GM23338 (cell line): ENCODE measurements around the gene KRTAP5-1. TPM values are rescaled to one million over a fixed set of nuclear protein-coding genes. Genes with fewer than 3 reads are reported as not detected.

Experiments
- ATAC-seq: fragments of 200-7000 bp; cut with Tn5 transposase; 3 replicates; pipeline ENCODE4 v1.9.1; 2020
- DNase-seq: peaks from one replicate; pipeline ENCODE4 v3.0.0-alpha.2; 2015; ENCODE audit warnings: low spot score
- H2AFZ ChIP-seq: fragments of 200-600 bp; sonication (generic); 2 replicates; pipeline ENCODE4 v1.8.0; 2016; ENCODE audit warnings: antibody characterized with exemption, mild to moderate bottlenecking, moderate library complexity
- H3F3A ChIP-seq: fragments of 200-600 bp; sonication (generic); replicated peaks from 2 replicates; pipeline ENCODE4 v1.8.0; 2017; ENCODE audit warnings: antibody characterized with exemption, mixed run types, low read depth
- H3K27ac ChIP-seq: fragments of 200-600 bp; sonication (generic); 2 replicates; pipeline ENCODE4 v1.6.1; 2016; ENCODE audit warnings: low read depth
- H3K27me3 ChIP-seq: fragments of 200-600 bp; sonication (generic); 2 replicates; pipeline ENCODE4 v1.8.0; 2016; ENCODE audit warnings: mild to moderate bottlenecking, mixed run types, moderate library complexity; ENCODE audit not compliant: insufficient read depth
- H3K36me3 ChIP-seq: fragments of 200-600 bp; sonication (generic); 2 replicates; pipeline ENCODE4 v1.8.0; 2016; ENCODE audit warnings: mild to moderate bottlenecking; ENCODE audit not compliant: insufficient read depth
- H3K4me1 ChIP-seq: fragments of 200-600 bp; sonication (generic); 2 replicates; pipeline ENCODE4 v1.8.0; 2016; ENCODE audit warnings: mild to moderate bottlenecking, moderate library complexity; ENCODE audit not compliant: insufficient read depth
- H3K4me2 ChIP-seq: fragments of 200-600 bp; sonication (generic); 2 replicates; pipeline ENCODE4 v1.7.1; 2017; ENCODE audit warnings: mixed run types
- H3K4me3 ChIP-seq: fragments of 200-600 bp; sonication (generic); 2 replicates; pipeline ENCODE4 v1.6.1; 2016; ENCODE audit warnings: mixed run types
- H3K79me2 ChIP-seq: fragments of 200-600 bp; sonication (generic); replicated peaks from 2 replicates; pipeline ENCODE4 v1.8.0; 2017; ENCODE audit warnings: mild to moderate bottlenecking; ENCODE audit not compliant: insufficient read depth
- H3K9me2 ChIP-seq: fragments of 200-600 bp; sonication (generic); 2 replicates; pipeline ENCODE4 v1.8.0; 2017; ENCODE audit not compliant: insufficient read depth
- H4K20me1 ChIP-seq: fragments of 200-600 bp; sonication (generic); replicated peaks from 2 replicates; pipeline ENCODE4 v1.8.0; 2017; ENCODE audit warnings: mild to moderate bottlenecking; ENCODE audit not compliant: insufficient read depth
- H3K27ac Mint-ChIP-seq: 2 replicates; pipeline ENCODE4 v1.8.0; 2020; ENCODE audit warnings: inconsistent platforms, mild to moderate bottlenecking, moderate library complexity, mixed read lengths
- H3K27me3 Mint-ChIP-seq: 3 replicates; pipeline ENCODE4 v1.8.0; 2022; ENCODE audit warnings: low read depth, mild to moderate bottlenecking, moderate library complexity, mixed read lengths, inconsistent platforms; ENCODE audit not compliant: insufficient read depth, poor library complexity
- H3K36me3 Mint-ChIP-seq: 3 replicates; pipeline ENCODE4 v1.8.0; 2021; ENCODE audit warnings: low read depth, mild to moderate bottlenecking, inconsistent platforms, moderate library complexity, mixed read lengths
- H3K4me1 Mint-ChIP-seq: 3 replicates; pipeline ENCODE4 v1.8.0; 2020; ENCODE audit warnings: mild to moderate bottlenecking, inconsistent platforms, mixed read lengths
- H3K4me3 Mint-ChIP-seq: 3 replicates; pipeline ENCODE4 v1.8.0; 2021; ENCODE audit warnings: moderate library complexity, mild to moderate bottlenecking, inconsistent platforms, mixed read lengths
- H3K9me3 Mint-ChIP-seq: 3 replicates; pipeline ENCODE4 v1.8.0; 2020; ENCODE audit warnings: moderate library complexity, mild to moderate bottlenecking, inconsistent platforms, mixed read lengths
- CREB1 ChIP-seq: fragments of 250-450 bp; sonication (Bioruptor Pico); IDR thresholded peaks from 2 replicates; pipeline ENCODE4 v1.5.0; 2020; ENCODE audit warnings: low read depth, mild to moderate bottlenecking, moderate library complexity
- EZH2 ChIP-seq: fragments of 200-600 bp; sonication (generic); IDR thresholded peaks from one replicate; pipeline ENCODE4 v1.8.0; 2017; ENCODE audit warnings: antibody characterized with exemption, mild to moderate bottlenecking, low read depth; ENCODE audit not compliant: unreplicated experiment
- EZH2phosphoT487 ChIP-seq: fragments of 200-600 bp; sonication (generic); IDR thresholded peaks from one replicate; pipeline ENCODE4 v1.8.1; 2018; ENCODE audit warnings: antibody characterized with exemption; ENCODE audit not compliant: unreplicated experiment
- JUNB ChIP-seq: IDR thresholded peaks from one replicate; pipeline ENCODE4 v1.6.1; 2016; ENCODE audit warnings: antibody characterized with exemption; ENCODE audit not compliant: unreplicated experiment
- NANOG ChIP-seq: IDR thresholded peaks from 2 replicates; pipeline ENCODE4 v1.6.1; 2016; ENCODE audit warnings: antibody characterized with exemption, borderline replicate concordance
- POLR2AphosphoS5 ChIP-seq: IDR thresholded peaks from 2 replicates; pipeline ENCODE4 v1.6.1; 2016; ENCODE audit warnings: antibody characterized with exemption, low read depth
- STAT1 ChIP-seq: IDR thresholded peaks from one replicate; pipeline ENCODE4 v1.6.1; 2016; ENCODE audit warnings: antibody characterized with exemption; ENCODE audit not compliant: unreplicated experiment
- ZNF114 ChIP-seq: fragments of 250-450 bp; sonication (Bioruptor Pico); IDR thresholded peaks from 2 replicates; pipeline ENCODE4 v1.5.0; 2020; ENCODE audit warnings: mild to moderate bottlenecking, moderate library complexity
- ZNF331 ChIP-seq: fragments of 250-450 bp; sonication (Bioruptor Pico); IDR thresholded peaks from 2 replicates; pipeline ENCODE4 v1.5.0; 2020; ENCODE audit warnings: low read depth, mild to moderate bottlenecking, moderate library complexity
- polyA plus RNA-seq: library from polyadenylated mRNA; unstranded; fragments of >200 nt; fragmentation: Nextera tagmentation; extraction: Ambion mirVana; gene quantifications from 2 replicates; pipeline ENCODE4 v1.2.1, GENCODE V29; 2016
- total RNA-seq: library from RNA; depleted of rRNA; stranded (reverse); fragments of >200 nt; shearing (Covaris generic); gene quantifications from 2 replicates; pipeline ENCODE4 v1.2.3, GENCODE V29; 2014
- TF ChIP-seq, protein P1 (sequence below): fragments of 250-450 bp; sonication (Bioruptor Pico); IDR thresholded peaks from 2 replicates; pipeline ENCODE4 v1.5.0; 2020; ENCODE audit warnings: mild to moderate bottlenecking, moderate library complexity
- TF ChIP-seq, protein P2 (sequence below), 2 experiments: fragments of 200-600 bp in 1 of 2; sonication (generic) in 1 of 2; conservative IDR thresholded peaks; 2 replicates each; pipeline versions ENCODE4 v1.5.1 to v1.6.1; 2016 to 2017; ENCODE audit warnings: antibody characterized with exemption in 2 of 2, low read depth in 2 of 2, mild to moderate bottlenecking in 2 of 2, moderate library complexity in 1 of 2
- TF ChIP-seq, protein P3 (sequence below): IDR thresholded peaks from one replicate; pipeline ENCODE4 v1.6.1; 2018; ENCODE audit warnings: antibody characterized with exemption; ENCODE audit not compliant: unreplicated experiment
- TF ChIP-seq, protein P4 (sequence below): IDR thresholded peaks from 2 replicates; pipeline ENCODE4 v1.6.1; 2016; ENCODE audit warnings: antibody characterized with exemption

The KRTAP5-1 gene
- total and polyA plus RNA-seq, 2 experiments from 2014 or later, result not detected

DNA sequence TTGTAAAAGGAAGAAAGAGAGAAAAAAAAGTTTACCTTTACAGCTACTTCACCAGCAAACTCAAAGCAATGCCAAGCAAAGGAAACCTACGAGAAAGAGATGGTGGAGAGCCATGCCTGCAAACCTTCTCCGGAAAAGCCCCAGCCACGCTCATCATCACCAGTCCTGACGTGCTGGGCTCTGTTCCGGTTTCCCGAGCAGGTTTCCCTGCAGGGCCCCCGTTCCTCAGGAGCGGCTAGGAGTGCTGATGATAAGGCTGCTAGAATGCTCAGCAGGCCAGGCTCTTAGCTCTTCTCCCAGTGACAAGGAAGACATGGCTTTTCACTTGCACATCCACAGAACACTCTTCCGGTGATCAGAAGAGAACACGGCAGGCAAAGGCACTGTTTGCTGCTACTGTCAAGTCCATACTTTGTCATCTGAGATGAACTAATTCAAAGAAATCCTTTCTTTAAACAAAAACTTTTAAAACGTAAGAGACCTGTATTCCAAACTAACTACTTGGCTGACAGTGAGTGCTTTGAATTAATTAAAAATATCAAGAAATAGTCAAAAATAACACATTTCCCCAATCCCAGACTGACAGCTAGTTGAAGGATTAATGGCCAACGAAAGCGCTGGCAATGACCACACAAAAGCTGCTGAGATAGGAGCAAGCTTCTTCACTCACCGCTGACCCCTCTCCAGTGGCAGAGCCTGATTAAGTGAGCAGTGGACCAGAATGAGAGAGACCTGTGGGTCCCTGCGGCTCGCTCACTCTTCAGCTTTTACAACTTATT is 48.8 kb downstream of the KRTAP5-1 start:
- H3K36me3 Mint-ChIP-seq, result no peaks in the 10 kb centered on the region
- no peak overlapping the region for H2AFZ ChIP-seq
- no peaks in the 10 kb centered on the region for H3K4me1 ChIP-seq
- H3K4me3 Mint-ChIP-seq, result no peak overlapping the region
- H3K27ac Mint-ChIP-seq, result no peak overlapping the region
- H3K4me2 ChIP-seq, result no peak overlapping the region
- H4K20me1 ChIP-seq, result peaks cover 13% of the 10 kb centered on the region
- peaks cover 51% of the 10 kb centered on the region for H3K79me2 ChIP-seq
- ATAC-seq (no peak), DNase-seq (no peak)
- peaks cover 14% of the 10 kb centered on the region for H3K27me3 Mint-ChIP-seq
- no peaks in the 10 kb centered on the region; the same call in 2 of the 3 replicates for H3K4me1 Mint-ChIP-seq
- peaks cover 17% of the 10 kb centered on the region for H3K27me3 ChIP-seq
- H3K9me2 ChIP-seq, result no peaks in the 10 kb centered on the region
- no peak overlapping the region for H3K27ac ChIP-seq
- no peaks in the 10 kb centered on the region for H3K36me3 ChIP-seq
- H3K4me3 ChIP-seq, result no peak overlapping the region
- H3K9me3 Mint-ChIP-seq, result no peaks in the 10 kb centered on the region
- TF ChIP-seq ZNF331 (CRISPR knock-in tag) (no peak), STAT1 (no peak), NANOG (no peak), EZH2 (no peak), EZH2phosphoT487 (no peak), POLR2AphosphoS5 (no peak), CREB1 (CRISPR knock-in tag) (no peak), JUNB (no peak), ZNF114 (no peak)
- TF ChIP-seq, protein P1, sequence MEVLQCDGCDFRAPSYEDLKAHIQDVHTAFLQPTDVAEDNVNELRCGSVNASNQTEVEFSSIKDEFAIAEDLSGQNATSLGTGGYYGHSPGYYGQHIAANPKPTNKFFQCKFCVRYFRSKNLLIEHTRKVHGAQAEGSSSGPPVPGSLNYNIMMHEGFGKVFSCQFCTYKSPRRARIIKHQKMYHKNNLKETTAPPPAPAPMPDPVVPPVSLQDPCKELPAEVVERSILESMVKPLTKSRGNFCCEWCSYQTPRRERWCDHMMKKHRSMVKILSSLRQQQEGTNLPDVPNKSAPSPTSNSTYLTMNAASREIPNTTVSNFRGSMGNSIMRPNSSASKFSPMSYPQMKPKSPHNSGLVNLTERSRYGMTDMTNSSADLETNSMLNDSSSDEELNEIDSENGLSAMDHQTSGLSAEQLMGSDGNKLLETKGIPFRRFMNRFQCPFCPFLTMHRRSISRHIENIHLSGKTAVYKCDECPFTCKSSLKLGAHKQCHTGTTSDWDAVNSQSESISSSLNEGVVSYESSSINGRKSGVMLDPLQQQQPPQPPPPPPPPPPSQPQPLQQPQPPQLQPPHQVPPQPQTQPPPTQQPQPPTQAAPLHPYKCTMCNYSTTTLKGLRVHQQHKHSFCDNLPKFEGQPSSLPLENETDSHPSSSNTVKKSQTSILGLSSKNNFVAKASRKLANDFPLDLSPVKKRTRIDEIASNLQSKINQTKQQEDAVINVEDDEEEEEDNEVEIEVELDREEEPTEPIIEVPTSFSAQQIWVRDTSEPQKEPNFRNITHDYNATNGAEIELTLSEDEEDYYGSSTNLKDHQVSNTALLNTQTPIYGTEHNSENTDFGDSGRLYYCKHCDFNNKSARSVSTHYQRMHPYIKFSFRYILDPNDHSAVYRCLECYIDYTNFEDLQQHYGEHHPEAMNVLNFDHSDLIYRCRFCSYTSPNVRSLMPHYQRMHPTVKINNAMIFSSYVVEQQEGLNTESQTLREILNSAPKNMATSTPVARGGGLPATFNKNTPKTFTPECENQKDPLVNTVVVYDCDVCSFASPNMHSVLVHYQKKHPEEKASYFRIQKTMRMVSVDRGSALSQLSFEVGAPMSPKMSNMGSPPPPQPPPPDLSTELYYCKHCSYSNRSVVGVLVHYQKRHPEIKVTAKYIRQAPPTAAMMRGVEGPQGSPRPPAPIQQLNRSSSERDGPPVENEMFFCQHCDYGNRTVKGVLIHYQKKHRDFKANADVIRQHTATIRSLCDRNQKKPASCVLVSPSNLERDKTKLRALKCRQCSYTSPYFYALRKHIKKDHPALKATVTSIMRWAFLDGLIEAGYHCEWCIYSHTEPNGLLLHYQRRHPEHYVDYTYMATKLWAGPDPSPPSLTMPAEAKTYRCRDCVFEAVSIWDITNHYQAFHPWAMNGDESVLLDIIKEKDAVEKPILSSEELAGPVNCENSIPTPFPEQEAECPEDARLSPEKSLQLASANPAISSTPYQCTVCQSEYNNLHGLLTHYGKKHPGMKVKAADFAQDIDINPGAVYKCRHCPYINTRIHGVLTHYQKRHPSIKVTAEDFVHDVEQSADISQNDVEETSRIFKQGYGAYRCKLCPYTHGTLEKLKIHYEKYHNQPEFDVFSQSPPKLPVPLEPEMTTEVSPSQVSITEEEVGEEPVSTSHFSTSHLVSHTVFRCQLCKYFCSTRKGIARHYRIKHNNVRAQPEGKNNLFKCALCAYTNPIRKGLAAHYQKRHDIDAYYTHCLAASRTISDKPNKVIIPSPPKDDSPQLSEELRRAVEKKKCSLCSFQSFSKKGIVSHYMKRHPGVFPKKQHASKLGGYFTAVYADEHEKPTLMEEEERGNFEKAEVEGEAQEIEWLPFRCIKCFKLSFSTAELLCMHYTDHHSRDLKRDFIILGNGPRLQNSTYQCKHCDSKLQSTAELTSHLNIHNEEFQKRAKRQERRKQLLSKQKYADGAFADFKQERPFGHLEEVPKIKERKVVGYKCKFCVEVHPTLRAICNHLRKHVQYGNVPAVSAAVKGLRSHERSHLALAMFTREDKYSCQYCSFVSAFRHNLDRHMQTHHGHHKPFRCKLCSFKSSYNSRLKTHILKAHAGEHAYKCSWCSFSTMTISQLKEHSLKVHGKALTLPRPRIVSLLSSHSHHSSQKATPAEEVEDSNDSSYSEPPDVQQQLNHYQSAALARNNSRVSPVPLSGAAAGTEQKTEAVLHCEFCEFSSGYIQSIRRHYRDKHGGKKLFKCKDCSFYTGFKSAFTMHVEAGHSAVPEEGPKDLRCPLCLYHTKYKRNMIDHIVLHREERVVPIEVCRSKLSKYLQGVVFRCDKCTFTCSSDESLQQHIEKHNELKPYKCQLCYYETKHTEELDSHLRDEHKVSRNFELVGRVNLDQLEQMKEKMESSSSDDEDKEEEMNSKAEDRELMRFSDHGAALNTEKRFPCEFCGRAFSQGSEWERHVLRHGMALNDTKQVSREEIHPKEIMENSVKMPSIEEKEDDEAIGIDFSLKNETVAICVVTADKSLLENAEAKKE (CRISPR knock-in tag), result no peak
- TF ChIP-seq, protein P2, sequence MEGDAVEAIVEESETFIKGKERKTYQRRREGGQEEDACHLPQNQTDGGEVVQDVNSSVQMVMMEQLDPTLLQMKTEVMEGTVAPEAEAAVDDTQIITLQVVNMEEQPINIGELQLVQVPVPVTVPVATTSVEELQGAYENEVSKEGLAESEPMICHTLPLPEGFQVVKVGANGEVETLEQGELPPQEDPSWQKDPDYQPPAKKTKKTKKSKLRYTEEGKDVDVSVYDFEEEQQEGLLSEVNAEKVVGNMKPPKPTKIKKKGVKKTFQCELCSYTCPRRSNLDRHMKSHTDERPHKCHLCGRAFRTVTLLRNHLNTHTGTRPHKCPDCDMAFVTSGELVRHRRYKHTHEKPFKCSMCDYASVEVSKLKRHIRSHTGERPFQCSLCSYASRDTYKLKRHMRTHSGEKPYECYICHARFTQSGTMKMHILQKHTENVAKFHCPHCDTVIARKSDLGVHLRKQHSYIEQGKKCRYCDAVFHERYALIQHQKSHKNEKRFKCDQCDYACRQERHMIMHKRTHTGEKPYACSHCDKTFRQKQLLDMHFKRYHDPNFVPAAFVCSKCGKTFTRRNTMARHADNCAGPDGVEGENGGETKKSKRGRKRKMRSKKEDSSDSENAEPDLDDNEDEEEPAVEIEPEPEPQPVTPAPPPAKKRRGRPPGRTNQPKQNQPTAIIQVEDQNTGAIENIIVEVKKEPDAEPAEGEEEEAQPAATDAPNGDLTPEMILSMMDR (conservative IDR thresholded peaks at IDR 0.05; ENCODE audit: low read depth in 2 of 2), result no peak
- TF ChIP-seq, protein P3, sequence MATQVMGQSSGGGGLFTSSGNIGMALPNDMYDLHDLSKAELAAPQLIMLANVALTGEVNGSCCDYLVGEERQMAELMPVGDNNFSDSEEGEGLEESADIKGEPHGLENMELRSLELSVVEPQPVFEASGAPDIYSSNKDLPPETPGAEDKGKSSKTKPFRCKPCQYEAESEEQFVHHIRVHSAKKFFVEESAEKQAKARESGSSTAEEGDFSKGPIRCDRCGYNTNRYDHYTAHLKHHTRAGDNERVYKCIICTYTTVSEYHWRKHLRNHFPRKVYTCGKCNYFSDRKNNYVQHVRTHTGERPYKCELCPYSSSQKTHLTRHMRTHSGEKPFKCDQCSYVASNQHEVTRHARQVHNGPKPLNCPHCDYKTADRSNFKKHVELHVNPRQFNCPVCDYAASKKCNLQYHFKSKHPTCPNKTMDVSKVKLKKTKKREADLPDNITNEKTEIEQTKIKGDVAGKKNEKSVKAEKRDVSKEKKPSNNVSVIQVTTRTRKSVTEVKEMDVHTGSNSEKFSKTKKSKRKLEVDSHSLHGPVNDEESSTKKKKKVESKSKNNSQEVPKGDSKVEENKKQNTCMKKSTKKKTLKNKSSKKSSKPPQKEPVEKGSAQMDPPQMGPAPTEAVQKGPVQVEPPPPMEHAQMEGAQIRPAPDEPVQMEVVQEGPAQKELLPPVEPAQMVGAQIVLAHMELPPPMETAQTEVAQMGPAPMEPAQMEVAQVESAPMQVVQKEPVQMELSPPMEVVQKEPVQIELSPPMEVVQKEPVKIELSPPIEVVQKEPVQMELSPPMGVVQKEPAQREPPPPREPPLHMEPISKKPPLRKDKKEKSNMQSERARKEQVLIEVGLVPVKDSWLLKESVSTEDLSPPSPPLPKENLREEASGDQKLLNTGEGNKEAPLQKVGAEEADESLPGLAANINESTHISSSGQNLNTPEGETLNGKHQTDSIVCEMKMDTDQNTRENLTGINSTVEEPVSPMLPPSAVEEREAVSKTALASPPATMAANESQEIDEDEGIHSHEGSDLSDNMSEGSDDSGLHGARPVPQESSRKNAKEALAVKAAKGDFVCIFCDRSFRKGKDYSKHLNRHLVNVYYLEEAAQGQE, result no peak
- TF ChIP-seq, protein P4, sequence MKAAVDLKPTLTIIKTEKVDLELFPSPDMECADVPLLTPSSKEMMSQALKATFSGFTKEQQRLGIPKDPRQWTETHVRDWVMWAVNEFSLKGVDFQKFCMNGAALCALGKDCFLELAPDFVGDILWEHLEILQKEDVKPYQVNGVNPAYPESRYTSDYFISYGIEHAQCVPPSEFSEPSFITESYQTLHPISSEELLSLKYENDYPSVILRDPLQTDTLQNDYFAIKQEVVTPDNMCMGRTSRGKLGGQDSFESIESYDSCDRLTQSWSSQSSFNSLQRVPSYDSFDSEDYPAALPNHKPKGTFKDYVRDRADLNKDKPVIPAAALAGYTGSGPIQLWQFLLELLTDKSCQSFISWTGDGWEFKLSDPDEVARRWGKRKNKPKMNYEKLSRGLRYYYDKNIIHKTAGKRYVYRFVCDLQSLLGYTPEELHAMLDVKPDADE, result no peak
- no peaks in the 10 kb centered on the region for H3F3A ChIP-seq
